ENCODE results near the gene ETV5. TPM values are rescaled to one million over a fixed set of nuclear protein-coding genes. Genes with fewer than 3 reads are reported as not detected.

Gene ETV5
- total and polyA plus RNA-seq, 2 donors (not counting 1 experiment from before 2014, with no cell fraction given) = 0.12 to 0.74 TPM

GRCh38 chr3:186109897-186110803, 1.3 kb upstream of the ETV5 start:
- peaks cover 0 to 11% (median 0%) of the 10 kb centered on the region in 3 donors for H3K9me3 ChIP-seq (ENCODE audit: control extremely low read depth in 1 of 3, control insufficient read depth in 2 of 3, insufficient read depth in 1 of 3, low read length in 2 of 3)
- peak overlapping the region; percentile 70 for H3K9ac ChIP-seq (ENCODE audit: low read length)
- peak overlapping the region; percentile 53 for H2AFZ ChIP-seq (ENCODE audit: insufficient read depth, low read depth, low read length, poor library complexity, severe bottlenecking)
- Mint-ChIP-seq H3K27me3 (peaks cover 57% of the 10 kb centered on the region), H3K9me3 (ENCODE audit: insufficient read depth) (no peaks in the 10 kb centered on the region), H3K4me3 (peak overlapping the region; percentile 96), H3K27ac (no peak overlapping the region), H3K4me1 (peaks cover 38% of the 10 kb centered on the region)
- ChIA-PET POLR2A (interaction anchor here (0.6 to 1.5 kb wide), 2 partner anchors 74 to 673 kb away, joined by 4 read pairs; partner anchors contain the start of gene EIF4A2), CTCF (interaction anchor here (0.7 to 1.6 kb wide), 3 partner anchors 133 to 432 kb away, joined by 3 to 5 read pairs (median 4); no protein-coding TSS in a partner anchor)
- WGBS (ENCODE audit: insufficient coverage) = 8% methylated on average over 26 of the region's 35 CpGs
- intact Hi-C loops (cut with micrococcal nuclease) = loop anchor here (1.0 to 10.0 kb wide), 7 partner anchors 43 to 715 kb away; partner anchors contain the start of genes DGKG, DNAJB11 and EIF4A2
- H4K20me1 ChIP-seq (ENCODE audit: control insufficient read depth, insufficient read depth, low read length, poor library complexity, severe bottlenecking) = no peaks in the 10 kb centered on the region
- H3K36me3 ChIP-seq (replicated peaks in 1 of 2; ENCODE audit: control extremely low read depth in 1 of 2, control insufficient read depth in 1 of 2, extremely low read depth in 1 of 2, insufficient read depth in 2 of 2, low read length in 1 of 2) = no peaks in the 10 kb centered on the region
- peaks cover 32 to 41% of the 10 kb centered on the region in 2 donors for H3K4me1 ChIP-seq (ENCODE audit: control insufficient read depth in 2 of 2, insufficient read depth in 2 of 2, low read length in 2 of 2)
- ATAC-seq (ENCODE audit: low read depth) (no peak), DNase-seq (peak; percentile 48)
- peaks cover 2 to 82% (median 42%) of the 10 kb centered on the region in 4 experiments for H3K27me3 ChIP-seq (replicated peaks in 1 of 4; ENCODE audit: control extremely low read depth in 1 of 4, control insufficient read depth in 3 of 4, insufficient read depth in 4 of 4, low read length in 3 of 4)
- H3K4me3 ChIP-seq (ENCODE audit: control extremely low read depth in 1 of 5, extremely low read depth in 1 of 5, insufficient read depth in 1 of 5, low read depth in 2 of 5, low read length in 4 of 5) = peak overlapping the region; percentile 51 to 73 (median 63)
- peak overlapping the region; percentile 90 for H3K4me2 ChIP-seq (replicated peaks; ENCODE audit: low read depth, low read length, poor library complexity, severe bottlenecking)
- no peaks in the 10 kb centered on the region for H3K79me2 ChIP-seq (ENCODE audit: control insufficient read depth, insufficient read depth, low read length)
- TF ChIP-seq EZH2 (IDR thresholded peaks at IDR 0.05; ENCODE audit: borderline replicate concordance, insufficient read depth, low read depth, low read length, poor library complexity, severe bottlenecking) = no peak
- no peak for TF ChIP-seq CTCF (IDR thresholded peaks at IDR 0.05)
- H3K27ac ChIP-seq (ENCODE audit: low read length in 2 of 2) = no peak overlapping the region
